Inferior parietal cortex (tissue), 1 donor: Measurements from ENCODE around the gene OCA2.
"Not testable (repeated sequence)": the region's sequence is repeated elsewhere in the genome, so short reads cannot be mapped to it uniquely, and the experiment has no call there.

ENCODE experiments used
- DNase-seq: peaks from one replicate; pipeline ENCODE4 v3.0.0-alpha.2; 2016; ENCODE audit errors: extremely low spot score

The OCA2 gene

DNA sequence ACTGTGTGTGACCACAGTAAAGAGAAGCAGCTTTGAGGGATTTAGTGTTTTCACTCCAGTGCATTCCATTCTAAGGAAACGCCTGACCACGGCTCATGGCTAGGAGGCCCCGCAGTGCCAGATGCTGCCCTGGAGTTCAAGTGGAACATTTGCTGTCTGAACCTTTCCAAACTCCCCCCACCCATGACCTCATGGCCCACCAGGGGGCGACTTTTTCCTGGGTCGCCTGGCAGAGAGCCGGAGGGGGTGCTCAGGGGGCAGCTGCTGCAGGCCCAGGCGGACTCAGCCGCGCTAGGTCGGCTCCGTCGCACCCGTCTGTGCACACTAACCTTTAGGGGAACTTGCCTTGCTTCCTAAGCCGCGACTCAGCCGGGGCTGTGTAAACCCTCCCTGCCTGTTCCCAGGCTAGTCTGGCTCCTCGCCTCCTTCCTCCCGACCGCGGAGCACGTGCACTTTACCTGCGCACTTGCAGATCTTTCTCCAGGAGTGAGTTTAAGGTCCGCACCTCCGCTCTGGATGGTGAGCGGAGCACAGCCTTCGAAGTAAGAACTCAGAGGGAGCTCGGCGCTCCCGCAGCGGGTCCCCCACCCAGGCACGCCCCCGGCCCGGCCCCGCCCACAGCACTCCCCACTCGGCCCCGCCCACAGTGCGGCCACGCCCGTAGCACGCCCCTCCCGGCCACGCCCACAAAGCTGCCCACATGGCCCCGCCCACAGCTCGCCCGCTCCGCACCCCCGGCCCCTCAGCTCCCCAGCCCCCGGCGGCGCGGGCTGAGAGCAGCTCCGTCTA, at the start of gene OCA2:
TSS of gene OCA2 (minus strand) at position 550 of the 789 bp plus-strand sequence. CDS start 17,441 bp downstream, outside the sequence.
- DNase-seq, result no peak

DNA sequence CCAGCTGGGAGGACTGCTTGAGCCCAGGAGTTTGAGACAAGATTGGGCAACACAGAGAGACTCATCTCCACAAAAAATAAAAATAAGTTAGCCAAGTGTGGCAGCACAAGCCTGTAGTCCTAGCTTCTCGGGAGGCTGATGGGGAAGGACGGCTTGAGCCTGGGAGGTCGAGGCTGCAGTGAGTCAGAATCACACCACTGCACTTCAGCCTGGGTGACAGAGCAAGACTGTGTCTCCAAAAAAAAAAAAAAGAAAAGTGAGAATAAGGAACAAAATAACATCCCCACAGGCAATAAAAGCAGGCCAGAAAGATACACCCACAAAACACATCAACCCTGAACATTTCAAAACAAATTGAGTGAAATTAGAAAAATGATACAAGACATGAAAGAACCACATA, 48.7 kb upstream of the OCA2 start:
- DNase-seq, result no peak

DNA sequence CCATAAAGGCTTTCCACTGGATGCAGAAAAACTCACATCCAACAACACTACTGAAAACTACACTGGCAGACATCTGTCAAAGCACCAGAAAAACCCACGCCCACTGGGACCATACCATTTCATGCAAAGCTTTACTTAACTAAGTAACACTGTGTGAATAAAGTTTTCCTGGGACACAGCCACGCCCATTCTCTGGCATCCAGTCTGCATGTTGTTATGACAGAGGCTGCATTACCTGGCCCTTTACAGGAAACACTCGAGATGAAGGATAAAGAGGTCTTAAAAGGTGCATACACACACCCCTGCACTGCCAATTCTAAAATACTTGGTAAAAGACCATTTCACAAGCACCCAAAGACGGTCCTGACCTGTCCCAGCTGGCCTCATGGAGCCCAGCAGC, 46.3 kb upstream of the OCA2 start:
- DNase-seq, result not testable (repeated sequence)

DNA sequence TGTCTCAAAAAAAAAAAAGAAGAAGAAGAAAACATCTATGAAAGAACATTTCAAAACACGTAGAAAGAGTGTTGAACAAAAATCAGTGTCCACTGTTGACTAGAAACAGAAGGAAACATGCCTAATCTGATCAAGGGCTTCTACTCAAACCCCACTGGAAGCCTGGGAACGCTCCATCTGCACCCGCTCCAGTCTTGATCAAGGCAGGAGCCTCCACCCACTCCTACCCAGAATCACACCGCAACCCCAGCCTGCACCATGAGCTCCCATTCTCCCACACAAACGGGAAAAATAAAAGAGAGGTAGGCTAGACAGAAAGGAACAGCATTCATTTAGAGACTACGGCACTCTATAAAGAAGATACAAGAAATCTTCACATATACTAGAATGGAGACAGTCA, 40.9 kb upstream of the OCA2 start:
- no peak for DNase-seq

DNA sequence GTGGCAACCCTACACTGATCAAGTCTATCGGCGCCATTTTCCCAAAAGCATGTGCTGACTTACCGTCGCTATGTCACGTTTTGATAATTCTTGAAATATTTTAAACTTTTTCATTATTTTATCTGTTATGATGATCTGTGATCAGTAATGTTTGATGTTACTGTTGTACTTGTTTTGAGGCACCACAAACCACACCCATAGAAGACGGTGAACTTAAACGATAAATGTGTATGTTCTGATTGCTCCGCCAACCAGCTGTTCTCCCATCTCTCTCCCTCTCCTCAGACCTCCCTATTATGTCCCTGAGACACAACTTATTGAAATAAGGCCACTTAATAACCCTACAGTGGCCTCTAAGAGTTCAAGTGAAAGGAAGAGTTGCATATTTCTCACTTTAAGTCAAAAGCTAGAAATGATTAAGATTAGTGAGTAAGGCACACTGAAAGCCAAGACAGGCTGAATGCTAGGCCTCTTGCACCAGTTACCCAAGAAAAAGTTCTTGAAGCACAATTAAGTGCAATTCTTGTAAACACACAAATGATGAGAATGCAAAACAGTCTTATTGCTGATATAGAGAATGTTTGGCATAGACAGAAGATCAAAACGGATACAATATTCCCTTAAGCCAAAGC, 38.4 kb upstream of the OCA2 start:
- DNase-seq, result not testable (repeated sequence)

DNA sequence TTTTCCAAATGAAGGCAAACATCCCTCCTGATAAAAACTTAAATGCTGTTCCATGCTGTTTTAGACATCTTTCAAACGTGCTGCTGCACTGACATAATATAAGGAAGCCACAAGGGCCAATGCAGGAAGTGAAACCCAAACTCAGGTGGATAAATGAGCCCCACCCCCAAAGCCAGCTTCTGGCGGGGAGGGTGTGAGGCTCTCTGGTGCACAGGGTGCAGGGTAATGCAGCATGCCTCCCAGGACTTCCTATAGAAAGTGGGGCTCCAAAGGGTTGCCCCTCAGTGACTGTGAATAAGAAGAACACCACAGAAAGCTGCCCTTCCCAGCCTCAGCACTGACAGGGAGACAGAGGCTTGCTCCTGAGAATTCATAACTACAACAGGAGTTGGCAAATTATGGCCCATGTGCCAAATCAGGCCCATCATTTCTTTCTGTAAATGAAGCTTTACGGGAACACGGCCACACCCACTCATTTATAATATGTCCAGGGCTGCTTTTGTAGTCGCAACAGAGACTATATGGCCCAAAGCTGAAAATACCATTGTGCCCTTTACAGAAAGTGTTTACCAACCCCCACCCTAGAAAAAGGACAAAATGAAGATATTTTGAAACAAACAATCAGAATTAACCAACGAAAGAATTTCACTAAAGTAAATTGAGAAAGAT, 37.3 kb upstream of the OCA2 start:
- DNase-seq, result not testable (repeated sequence)

DNA sequence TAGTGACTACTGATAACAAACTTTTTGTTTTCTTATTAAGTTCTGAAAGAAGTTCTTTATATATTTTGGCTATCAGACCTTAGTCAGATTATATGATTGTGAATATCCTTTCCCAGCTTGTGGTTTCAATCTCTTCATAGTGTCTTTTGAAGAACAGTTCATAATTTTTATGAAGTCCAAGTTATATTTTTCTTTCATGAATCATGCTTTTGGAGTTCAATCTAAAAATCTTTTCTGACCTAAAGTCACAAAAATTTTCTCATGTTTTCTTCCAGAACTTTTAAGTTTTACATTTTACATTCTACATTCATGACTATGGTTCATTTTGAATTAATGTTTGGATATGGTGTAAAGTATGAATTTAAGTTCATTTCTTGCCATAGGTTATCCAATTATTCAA, 34.2 kb upstream of the OCA2 start:
- no peak for DNase-seq

DNA sequence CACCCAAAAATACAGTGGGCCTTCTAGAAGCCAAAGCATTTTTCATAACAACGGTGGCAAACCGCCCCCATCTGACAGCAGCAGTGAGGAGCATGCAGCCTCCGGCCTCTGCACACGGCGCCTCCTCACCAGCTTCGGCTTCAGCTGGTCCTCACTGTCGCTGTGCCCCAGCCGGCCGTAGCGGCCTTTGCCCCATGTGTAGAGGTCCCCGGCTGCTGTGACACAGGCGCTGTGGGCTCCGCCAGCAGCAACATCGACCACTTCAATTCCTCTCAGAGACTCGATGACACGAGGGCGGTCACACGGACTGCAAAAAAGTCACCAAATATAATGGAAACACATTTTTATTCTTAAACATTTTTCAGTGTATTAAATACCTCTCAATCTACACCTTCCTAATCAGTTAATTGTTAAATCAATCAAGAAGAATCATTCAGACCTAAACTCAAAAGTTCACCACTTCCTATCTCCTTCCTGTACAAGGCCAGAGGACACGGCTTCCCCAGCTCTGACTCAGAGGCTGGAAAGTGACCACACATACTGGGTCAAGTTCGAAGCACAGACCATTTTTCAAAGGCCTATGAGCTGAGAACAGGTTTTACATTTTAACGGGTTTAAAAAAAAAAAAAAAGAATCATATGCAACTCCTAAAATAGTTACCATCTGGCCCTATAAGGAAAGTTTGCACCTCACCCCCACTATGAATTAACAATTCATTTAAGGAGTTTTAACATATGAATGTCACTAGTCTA, 33.6 kb upstream of the OCA2 start:
- no peak for DNase-seq

DNA sequence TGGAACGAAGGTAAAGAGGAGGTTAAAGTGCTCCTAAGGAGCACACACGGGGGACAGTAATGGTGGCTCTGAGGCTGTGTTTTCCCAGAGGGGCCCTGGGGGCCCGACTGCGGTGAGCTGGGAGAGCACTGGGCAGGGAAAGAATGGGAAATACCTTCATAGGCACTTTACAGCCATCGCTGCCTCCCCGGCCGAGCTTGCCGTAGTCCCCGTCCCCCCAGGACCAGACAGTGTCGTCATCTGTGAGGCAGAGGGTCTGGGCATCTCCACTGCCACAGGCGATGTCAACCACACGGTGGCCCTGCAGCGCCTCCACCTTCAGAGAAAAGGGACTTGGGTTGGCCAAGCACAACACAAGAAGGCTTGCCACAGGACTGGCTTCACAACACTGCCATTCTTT, 32.8 kb upstream of the OCA2 start:
- DNase-seq, result no peak

DNA sequence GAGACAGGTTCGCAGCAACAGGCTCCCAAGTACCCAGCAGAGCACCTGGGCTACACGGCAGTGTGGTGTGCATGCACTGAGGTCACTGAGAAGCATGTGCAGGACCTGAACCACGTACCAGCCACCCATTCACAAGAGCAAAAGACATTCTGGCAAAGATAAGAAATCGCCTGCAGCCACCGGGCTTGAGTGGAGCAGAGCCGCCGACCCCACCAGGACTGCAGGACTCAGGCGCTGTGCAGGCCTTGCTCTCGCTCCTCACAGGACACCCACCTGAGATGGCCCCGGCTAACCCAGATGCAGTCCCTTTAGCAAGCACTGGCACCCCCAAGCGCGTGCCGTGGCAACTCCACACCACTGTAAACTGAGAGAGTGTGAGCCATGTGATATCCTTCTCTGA, 32.3 kb upstream of the OCA2 start:
- DNase-seq, result no peak

DNA sequence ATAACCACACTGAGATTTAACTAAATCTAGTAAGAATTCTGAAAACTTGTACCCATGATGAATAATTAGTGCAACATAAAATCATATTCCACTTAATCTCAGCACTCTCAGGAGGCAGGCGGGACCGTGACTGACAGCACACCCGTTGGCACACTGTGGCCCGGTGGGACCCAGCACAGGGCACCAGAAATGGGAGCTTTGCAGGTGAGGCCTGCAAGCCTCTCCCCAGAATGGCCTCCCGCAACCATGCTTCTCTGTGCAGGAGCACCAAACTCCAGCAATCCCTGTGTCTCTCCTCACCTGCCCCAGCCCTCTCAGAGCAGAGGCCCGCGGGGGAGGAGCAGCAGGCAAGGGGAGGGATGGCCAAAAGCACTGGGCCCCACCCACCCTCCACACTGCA, 31.5 kb upstream of the OCA2 start:
- no peak for DNase-seq

DNA sequence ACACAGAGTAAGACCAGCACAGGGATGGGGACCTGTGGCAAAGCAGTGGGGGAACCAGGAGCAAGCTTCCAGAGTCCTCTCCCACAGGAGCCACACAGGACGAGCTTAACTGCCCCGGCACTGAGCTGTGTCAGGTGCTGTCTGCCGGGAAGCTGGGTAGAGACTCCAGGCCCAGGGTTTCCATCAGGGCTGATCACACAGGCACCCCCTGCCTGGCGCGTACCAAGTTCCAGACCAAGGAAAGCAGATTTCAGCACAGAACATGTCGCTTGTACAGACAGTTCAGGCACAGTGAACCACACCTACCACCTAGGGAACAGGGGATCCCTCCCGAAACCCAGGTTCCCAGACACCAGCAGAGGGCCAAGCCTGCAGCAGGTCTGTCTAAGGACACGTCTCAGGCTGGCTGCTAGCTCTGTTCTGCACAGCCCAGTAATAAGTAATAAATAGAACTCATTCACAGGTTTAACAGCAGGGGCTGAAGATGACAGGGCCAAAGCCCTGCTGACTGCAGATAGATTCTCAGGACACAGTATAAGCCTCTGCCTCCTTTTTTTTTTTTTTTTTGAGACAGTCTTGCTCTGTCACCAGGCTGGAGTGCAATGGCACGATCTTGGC, 30.2 kb upstream of the OCA2 start:
- no peak for DNase-seq

DNA sequence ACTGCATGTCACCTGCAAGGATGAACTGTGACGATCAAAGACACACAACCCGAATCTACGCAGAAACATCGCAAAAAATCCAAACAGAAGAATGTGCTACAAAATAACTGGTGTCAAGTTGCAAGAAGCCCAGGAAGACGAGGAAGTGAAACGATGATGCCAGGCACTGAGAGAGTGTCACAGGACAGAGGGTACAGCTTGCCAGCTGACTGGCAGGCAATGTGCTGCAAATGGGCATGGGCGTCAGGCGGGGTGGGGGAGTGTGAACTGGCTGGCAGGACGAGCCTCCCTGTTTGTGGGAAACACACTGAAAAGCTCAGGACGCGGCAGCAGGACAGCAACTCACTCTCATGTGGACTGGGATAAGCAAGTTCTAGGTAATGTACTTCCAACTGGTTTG, 28.9 kb upstream of the OCA2 start:
- peak; percentile 75 for DNase-seq

DNA sequence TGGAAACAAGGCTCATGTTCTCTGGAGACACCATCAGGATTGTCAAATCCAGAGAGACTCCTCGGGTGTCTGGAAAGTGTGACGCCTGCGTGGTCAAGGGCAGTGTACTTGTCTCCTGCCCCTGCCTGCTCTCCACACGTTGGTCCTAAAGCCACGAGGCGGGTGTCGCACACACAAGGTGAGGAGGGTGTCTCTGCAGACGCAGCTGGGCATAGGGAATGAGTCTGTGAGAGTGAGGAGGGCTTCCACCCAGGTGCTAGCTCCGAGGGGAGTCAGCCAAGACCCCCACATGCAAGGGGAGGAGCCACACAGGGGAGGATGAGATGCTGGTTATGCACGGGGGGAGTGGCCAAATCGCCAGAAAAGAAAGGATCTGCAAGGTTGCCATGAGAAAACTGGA, 27.9 kb upstream of the OCA2 start:
- DNase-seq, result no peak

DNA sequence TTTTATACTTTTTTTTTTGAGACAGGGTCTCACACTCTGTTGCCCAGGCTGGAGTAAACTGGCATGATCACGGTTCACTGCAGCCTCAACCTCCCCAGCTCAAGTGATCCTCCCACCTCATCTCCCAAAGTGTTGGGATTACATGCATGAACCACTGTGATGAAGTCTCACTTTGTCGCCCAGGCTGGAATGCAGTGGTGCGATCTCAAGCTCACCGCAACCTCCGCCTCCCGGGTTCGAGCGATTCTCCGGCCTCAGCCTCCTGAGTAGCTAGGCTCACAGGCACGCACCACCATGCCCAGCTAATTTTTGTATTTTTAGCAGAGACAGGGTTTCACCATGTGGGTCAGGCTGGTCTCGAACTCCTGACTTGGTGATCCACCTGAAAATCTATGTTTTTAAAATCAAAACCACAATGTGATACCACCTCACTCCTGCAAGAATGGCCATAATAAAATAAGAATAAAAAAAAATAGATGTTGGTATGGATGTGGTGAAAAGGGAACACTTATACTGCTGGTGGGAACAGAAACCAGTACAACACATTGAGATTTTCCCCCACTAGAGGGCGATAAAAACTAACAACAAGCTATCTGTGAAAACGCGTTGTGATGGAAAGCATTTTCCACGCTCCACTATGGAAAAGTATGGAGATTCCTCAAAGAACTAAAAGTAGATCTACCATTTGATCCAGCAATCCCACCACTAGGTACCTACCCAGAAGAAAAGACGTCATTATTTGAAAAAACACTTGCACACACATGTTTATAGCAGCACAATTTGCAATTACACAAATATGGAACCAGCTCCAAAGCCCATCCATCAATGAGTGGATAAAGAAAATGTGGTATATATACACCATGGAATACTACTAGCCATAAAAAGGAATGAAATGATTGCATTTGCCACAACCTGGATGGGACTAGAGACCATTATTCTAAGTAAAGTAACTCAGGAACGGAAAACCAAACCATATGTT, 26.8 kb upstream of the OCA2 start:
- peak; percentile 91 for DNase-seq

DNA sequence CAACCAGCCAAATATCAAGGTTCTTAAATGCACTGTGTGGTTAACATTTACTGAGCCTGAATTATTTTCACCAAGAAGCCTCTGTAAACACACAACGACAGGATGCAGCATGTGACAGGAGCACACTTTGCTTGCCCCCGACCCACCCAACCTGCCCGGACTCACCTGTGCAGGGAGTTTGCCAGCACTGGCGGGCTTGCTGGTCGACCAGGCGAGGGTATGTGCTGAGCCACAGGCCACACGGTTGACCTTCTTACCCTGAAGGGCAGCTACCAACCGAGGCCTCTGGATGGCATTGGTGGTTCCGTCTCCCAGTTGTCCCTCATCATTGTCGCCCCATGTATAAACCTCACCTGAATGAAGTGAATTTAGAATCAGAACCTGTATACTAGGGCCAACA, 25.7 kb upstream of the OCA2 start:
- no peak for DNase-seq

DNA sequence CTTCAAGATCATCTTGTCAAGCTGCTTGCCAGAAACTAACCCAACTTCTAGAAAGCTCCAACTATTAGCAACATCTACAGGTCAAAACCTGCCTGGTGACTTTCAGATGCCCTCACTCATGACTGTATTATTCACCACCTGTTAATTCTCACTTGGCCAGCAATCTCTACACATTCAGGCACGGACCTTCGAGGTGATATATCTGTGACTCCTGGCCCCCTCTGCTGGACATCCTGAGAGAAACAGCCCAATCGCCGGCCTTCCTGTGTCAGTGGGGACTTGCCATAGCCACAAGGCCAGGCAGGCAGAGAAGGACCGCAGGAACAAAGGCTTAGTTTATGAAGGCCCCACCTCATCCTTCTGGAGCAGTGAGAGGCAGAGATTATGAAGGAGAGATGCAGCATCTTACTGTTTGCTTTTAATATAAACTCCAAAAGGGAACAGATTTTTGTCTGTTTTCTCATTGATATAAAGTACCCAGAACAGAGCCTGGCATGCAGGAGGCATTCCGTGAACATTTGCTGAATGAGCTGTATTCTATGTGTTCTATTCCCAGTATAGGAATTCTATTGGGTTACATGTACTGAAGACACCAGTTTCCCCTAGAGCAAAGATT, 24.4 kb upstream of the OCA2 start:
- DNase-seq, result peak; percentile 67

DNA sequence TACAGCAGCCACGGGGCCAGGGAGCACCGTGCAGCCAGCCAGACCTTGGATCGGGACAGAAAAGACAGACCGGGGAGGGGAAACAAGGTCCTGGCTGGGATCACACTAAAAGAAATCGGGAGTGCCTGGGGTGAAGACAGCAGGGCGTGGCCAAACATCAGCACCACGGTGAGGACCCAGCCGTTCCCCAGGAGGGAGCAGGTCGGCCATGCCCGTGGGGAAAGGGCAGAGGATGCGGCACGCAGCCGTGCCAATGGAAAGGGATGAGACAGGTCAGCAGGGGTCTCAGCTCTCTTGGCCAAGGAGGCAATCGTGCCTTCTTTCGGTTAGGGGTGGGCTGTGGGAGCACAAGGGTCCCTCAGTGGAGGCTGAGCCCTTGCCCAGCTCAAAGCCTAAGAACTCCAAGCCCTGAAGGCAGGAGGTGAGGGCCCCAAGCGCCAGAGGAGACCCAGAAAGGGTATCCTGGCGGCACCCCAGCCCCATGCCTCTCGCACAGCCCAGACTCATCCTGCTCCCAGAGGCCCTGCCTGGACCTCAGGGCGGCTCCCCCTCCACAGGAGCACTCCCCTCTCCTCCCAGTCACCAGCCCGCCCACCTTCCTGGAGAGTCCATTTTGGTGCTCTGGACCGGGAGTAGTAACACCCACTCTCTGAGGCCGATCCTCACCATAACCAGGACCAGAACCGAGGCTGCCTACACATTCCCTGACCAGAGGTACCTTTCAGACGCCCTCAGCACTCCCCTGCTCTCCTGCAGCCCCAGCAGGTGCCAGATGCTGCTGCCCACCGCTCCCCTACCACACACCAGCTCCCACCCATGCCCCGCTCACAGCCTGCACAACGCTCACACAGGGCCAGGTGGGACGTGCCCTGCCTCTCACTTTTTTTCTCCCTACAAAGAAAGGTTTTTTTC, 23.2 kb upstream of the OCA2 start:
- no peak for DNase-seq

DNA sequence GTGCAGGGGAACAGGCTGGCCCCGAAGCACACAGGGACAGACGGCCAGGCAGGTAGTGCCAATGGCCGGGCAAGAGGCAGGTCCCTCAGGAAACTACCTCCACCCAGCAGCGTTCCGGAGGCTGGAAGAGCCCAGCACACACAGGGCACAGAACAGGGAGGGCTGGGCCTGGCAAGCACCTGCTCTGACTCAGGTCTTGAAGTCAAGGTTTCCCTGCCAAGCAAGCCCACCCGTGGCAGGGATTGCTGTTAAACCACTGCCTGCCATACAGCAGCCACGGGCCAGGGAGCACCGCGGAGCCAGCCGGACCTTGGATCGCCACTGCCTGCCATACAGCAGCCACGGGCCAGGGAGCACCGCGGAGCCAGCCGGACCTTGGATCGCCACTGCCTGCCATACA, 22.5 kb upstream of the OCA2 start:
- not testable (repeated sequence) for DNase-seq
